HL-60/S4 treated with retinoic acid at 250 ng/mL for 4 days and 3 days (cell line): ENCODE data around the gene COL6A6.
"Not testable (repeated sequence)": the region's sequence is repeated elsewhere in the genome, so short reads cannot be mapped to it uniquely, and the experiment has no call there.

Experiments used
- in situ Hi-C: fragments of 300-500 bp; cut with MboI; formaldehyde crosslinking; loops from 2 replicates; pipeline ENCODE4 v1.7.0; 2022; ENCODE audit warnings: low sequenced_read_pairs

COL6A6 gene

DNA sequence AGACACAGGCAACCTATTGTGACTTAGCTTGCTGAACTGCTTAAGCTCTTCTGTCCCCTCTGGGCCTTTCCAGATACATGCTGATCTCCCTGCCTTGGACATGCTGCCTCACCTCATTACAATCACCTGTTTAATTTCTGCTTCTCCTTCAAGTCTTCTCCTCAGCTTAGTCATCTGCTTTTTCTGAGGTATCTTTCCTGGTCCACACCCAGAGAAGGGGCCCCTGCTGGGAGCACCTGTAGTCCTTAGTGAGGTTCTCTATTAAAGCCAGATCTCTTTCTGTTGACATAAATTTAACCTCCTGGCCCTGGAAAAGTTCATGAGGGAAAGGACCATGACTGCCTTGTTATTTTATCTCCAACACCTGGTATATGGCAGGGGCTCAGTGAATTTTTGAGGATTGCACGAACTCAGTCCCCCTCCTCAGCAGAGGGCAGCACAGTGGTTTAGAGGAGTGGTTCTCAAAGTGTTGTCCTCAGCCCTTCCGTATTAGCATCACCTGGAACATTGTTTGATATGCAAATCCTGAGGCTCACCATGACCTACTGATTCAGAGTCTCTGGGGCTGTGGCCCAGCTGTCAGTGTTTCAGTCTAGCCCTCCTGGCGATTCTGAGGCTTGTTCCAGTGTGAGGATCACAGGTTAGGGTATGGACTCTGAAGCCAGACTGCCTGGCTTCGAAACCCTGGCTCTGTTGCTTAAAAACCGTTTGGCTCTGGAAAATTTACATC, 12.7 kb downstream of the COL6A6 start:
- in situ Hi-C loops = no loop called here

DNA sequence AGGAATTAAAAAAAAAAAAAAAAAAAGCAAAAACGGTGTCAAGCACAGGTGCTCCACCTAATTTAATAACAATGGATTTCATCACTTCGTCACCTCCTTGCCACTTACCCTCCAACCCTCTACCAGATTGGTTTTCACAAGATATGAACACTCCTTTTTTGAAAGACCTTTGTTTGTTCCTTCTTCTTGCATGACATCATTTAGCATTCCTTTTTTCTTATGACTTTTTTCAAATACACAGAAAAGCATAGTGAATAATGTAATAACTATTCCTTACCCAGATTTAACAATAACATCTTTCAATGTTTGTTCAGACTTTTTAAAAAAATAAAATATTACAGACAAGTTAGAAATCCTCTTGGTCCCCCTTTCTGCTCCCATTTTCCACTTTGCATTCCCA, 16.3 kb downstream of the COL6A6 start:
- in situ Hi-C loops = no loop called here

DNA sequence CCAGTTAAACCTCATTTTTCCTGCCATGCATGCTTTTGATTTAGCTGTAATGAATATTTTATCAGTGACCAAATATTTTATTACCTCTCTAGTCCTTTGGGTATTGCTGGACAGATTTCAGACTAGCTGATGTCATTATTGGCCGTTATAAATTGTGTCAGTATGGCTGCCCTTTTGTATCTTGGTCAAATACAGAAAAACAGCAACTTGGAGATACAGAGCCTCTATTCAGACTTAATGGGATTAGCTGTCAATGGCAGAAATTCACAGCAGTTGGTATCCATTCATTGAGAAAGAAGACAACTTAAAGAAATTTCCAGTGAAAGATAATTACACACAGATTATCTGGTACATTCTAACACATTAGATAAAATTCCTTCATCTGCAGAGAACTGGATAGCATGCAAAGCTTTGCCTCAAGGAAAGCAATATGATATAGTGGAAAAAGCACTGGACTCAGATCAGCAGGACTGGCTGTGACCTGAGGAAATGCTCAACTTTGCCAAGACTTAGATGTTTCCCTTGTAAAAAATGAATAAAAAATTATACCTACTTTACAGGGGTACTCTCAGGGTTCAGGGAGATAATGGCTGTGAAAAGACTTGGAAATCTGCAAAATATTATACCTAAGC, 20.8 kb downstream of the COL6A6 start:
- in situ Hi-C loops = no loop called here

DNA sequence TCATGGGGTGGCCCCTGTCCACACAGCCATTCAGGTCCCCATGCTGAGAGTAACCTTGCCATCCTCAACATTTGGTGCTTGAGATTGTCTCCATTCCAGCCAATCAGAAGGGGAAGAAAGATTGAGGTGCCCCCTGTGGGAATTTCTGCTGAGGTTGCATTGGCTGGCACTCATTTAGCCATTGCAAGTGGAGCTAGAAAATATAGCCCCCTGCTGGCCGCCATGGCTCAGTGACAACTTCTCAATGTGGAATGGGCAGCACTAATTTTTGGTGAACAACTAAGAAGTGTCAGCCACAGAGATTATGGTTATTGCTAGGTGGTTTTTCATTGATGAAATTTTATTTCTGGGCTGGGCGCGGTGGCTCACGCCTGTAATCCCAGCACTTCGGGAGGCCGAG, 22.0 kb downstream of the COL6A6 start:
- in situ Hi-C loops = no loop called here

DNA sequence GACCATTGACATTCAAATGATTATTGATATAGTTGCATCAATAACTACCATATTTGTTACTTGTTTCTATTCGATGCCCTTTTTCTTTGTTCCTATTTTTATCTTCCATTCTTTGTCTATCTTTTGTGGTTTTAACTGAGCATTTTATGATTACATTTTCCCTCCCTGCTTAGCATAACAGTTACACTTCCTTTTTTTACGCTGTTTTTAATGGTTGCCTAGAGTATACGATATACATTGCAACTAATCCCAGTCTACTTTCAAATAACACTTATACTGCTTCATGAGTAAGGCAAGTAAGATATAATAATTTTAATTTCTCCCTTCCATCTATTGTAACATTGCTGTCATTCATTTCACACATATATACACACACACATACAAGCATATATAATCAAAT, 26.3 kb downstream of the COL6A6 start:
- in situ Hi-C loops = no loop called here

DNA sequence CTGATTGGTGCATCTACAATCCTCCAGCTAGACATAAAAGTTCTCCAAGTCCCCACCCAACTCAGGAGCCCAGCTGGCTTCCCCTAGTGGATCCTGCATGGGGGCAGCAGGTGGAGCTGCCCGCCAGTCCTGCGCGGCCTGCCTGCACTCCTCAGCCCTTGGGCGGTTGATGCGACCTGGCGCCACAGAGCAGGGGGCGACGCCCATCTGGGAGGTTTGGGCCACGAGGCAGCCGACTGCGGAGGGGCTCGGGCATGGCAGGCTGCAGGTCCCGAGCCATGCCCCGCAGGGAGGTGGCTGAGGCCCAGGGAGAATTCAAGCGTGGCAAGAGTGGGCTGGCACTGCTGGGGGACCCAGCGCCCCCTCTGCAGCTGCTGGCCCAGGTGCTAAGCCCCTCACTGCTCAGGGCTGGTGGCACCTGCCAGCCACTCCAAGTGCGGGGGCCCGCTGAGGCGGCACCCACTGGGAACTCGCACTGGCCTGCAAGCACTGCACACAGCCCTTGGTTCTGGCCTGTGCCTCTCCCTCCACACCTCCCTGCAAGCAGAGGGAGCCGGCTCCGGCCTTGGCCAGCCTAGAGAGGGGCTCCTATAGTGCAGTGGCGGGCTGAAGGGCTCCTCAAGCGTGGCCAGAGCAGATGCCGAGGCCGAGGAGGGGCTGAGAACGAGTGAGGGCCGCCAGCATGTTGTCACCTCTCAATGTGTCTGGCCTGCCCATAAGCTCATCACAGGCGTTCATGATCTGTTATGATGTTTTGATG, 30.1 kb downstream of the COL6A6 start:
- in situ Hi-C loops = no loop called here

DNA sequence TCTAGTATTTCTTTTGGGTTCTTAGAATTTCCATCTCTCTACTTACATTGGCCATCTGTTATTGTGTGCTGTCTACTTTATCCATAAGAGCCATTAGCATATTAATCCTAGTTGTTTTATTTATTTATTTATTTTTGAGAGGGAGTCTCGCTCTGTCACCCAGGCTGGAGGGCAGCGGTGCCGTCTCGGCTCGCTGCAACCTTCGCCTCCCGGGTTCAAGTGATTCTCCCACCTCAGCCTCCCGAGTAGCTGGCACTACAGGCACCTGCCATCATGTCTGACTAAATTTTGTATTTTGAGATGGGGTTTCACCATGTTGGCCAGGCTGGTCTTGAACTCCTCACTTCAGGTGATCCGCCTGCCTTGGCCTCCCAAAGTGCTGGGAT, 30.7 kb downstream of the COL6A6 start:
- in situ Hi-C loops = not testable (repeated sequence)

DNA sequence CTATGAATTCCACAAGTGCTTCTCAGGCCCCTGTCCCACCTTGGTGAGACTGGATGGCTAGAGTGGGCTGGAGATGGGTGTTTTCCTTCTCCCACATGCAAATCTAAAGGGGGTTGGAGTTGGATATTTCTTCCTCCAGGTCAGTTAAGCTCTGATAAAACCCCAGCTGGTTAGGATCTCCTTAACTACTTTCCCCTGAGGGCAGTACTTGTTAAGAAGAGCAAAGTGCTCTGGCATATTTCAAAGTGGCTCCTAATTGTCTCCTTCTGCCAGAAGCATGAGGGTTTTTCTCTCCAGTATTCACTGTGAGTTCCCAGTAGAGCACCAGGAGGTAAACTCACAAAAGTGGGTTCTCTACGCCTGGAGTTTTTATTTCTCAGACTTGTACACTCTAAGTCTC, 31.4 kb downstream of the COL6A6 start:
- in situ Hi-C loops = no loop called here

DNA sequence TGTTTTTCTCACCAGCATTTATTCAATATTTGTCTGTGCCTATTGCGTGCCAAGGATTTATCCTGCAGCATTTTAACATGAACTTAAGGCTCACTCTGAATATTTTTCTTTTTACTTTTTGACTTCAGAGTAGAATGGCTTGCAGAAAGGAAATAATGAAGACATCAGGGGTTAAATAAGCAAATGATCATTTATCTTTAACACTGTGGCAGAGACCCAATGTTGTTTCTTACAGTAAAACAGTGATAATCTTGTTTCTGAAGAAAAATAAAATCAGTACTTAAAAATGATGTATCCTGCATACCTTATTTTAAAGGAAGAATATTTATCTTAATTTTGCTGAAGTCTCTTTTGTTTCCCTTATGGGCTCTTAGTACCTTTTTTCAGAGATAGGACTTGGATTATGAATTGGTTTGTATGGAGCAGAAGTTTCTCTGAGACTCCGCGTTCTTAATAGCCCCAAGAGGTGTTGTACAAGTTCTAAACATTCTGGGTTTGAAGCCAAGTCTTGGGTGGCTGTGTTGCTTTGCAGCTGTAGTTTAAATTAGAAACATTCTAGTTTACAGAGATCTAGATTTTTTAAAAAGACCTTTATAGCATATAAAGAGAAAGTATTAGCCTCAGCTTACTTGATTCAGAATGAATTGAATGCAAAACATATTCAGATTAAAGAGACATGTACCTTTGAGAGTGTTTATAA, 40.5 kb downstream of the COL6A6 start:
- in situ Hi-C loops = no loop called here

DNA sequence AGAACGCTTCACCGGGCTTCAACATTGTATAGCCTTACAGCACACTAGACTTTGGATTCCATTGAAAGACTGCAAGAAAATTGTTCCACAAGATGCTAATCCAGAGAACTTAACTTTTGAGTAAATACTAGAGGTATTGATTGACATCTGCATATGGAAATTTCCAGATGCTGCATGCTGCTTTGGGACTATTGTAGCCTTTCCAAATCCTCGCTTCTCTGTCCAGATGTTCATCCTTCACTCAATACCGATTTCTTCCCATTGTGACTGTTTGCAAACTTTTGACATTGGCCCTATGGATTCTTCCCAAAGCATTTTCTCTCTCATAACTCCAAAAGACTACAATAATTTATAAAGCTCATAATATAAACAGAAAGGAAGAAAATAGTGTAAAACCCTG, 41.4 kb downstream of the COL6A6 start:
- in situ Hi-C loops = no loop called here

DNA sequence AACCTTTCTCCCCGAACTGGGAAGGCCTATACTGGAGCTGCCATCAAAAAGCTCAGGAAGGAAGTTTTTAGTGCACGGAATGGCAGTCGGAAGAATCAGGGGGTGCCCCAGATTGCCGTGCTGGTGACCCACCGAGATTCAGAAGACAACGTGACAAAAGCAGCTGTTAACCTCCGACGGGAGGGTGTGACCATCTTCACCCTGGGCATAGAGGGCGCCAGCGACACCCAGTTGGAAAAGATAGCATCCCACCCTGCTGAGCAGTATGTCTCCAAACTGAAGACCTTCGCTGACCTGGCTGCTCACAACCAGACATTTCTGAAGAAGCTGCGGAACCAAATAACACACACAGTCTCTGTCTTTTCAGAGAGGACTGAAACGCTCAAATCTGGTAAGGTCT, 48.2 kb downstream of the COL6A6 start:
- in situ Hi-C loops = no loop called here
